ENCODE data around the gene IRX3. TPM values are rescaled to one million over a fixed set of nuclear protein-coding genes. Genes with fewer than 3 reads are reported as not detected.

The IRX3 gene
- total RNA-seq, 1 donor from 2014 or later, result 4.1 TPM

GRCh38 chr16:54270711-54271110, 15.9 kb downstream of the IRX3 start:
- Mint-ChIP-seq H3K4me1 (ENCODE audit: low read depth) (no peaks in the 10 kb centered on the region), H3K4me3 (ENCODE audit: low read depth) (no peak overlapping the region), H3K27me3 (peaks cover 8% of the 10 kb centered on the region), H3K36me3 (ENCODE audit: insufficient read depth) (no peaks in the 10 kb centered on the region), H3K27ac (no peak overlapping the region), H3K9me3 (ENCODE audit: low read depth) (no peaks in the 10 kb centered on the region)
- no peak for DNase-seq (ENCODE audit: low spot score, unreplicated experiment)
- no peak for TF ChIP-seq CTCF (IDR thresholded peaks at IDR 0.05; ENCODE audit: unreplicated experiment)

DNA sequence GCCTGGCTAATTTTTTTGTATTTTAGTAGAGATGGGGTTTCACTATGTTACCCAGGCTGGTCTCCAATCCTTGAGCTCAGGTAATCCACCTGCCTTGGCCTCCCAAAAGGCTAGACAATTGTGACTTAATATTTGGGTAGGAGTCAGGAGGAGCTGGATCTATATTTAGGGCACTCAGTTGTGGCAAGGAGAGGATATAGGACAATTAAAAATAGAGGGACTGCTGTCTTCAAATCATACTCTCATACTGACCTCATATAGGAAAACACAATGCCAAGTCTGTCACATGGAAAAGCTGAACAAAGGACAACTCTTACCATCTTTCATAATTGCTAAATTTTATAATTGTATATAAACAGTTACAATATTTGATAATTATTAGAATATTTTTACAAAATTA, 17.1 kb downstream of the IRX3 start:
- Mint-ChIP-seq H3K36me3 (ENCODE audit: insufficient read depth) (no peaks in the 10 kb centered on the region), H3K27me3 (peaks cover 10% of the 10 kb centered on the region), H3K9me3 (ENCODE audit: low read depth) (no peaks in the 10 kb centered on the region), H3K4me1 (ENCODE audit: low read depth) (no peaks in the 10 kb centered on the region), H3K27ac (peak overlapping the region; percentile 17), H3K4me3 (ENCODE audit: low read depth) (no peak overlapping the region)
- DNase-seq (ENCODE audit: low spot score, unreplicated experiment), result no peak
- no peak for TF ChIP-seq CTCF (IDR thresholded peaks at IDR 0.05; ENCODE audit: unreplicated experiment)

- Mint-ChIP-seq H3K4me3 (ENCODE audit: low read depth) (no peak overlapping the region), H3K4me1 (ENCODE audit: low read depth) (no peaks in the 10 kb centered on the region)
- DNase-seq (ENCODE audit: low spot score, unreplicated experiment), result no peak
Observed at GRCh38 chr16:54268766-54269165, 17.8 kb downstream of the IRX3 start.

GRCh38 chr16:54268340-54268739, 18.2 kb downstream of the IRX3 start:
- TF ChIP-seq CTCF (IDR thresholded peaks at IDR 0.05; ENCODE audit: unreplicated experiment), result no peak
- Mint-ChIP-seq H3K4me1 (ENCODE audit: low read depth) (no peaks in the 10 kb centered on the region), H3K9me3 (ENCODE audit: low read depth) (no peaks in the 10 kb centered on the region), H3K4me3 (ENCODE audit: low read depth) (no peak overlapping the region), H3K27ac (no peak overlapping the region), H3K27me3 (peaks cover 11% of the 10 kb centered on the region), H3K36me3 (ENCODE audit: insufficient read depth) (no peaks in the 10 kb centered on the region)
- no peak for DNase-seq (ENCODE audit: low spot score, unreplicated experiment)

More at GRCh38 chr16:54268766-54269165, 17.8 kb downstream of the IRX3 start:
- TF ChIP-seq CTCF (IDR thresholded peaks at IDR 0.05; ENCODE audit: unreplicated experiment), result no peak
- Mint-ChIP-seq H3K9me3 (ENCODE audit: low read depth) (no peaks in the 10 kb centered on the region), H3K27ac (no peak overlapping the region), H3K27me3 (peaks cover 9% of the 10 kb centered on the region), H3K36me3 (ENCODE audit: insufficient read depth) (no peaks in the 10 kb centered on the region)

DNA sequence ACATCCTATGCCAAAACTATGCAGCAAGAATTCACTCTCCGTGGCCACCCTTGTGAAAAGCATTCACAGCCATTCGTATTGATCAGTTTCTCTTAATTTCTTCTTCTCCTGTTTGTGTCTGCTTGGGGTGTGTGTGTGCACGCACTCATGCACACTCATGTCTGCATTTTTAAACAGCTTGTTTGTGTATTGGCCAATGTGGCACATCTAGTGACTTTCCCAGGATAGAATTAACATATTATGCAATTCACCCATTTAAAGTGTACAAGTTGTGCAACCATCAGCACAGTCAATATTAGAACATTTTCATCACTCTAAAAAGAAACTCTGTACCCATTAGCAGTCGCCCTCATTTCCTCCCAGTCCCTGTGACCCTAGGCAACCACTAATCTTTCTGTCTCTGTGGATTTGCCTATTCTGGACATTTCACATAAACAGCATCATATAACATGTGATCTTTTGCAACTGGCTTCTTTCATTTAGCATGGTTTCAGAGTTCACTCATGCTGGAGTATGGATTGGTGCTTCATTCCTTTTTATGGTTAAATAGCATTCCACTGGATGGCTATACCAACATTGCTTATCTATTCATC, 20.1 kb downstream of the IRX3 start:
- DNase-seq (ENCODE audit: low spot score, unreplicated experiment), result no peak
- Mint-ChIP-seq H3K27ac (no peak overlapping the region), H3K4me1 (ENCODE audit: low read depth) (no peaks in the 10 kb centered on the region), H3K9me3 (ENCODE audit: low read depth) (no peaks in the 10 kb centered on the region), H3K4me3 (ENCODE audit: low read depth) (no peak overlapping the region), H3K36me3 (ENCODE audit: insufficient read depth) (no peaks in the 10 kb centered on the region), H3K27me3 (peaks cover 11% of the 10 kb centered on the region)
- TF ChIP-seq CTCF (IDR thresholded peaks at IDR 0.05; ENCODE audit: unreplicated experiment), result no peak

Measured in progenitor cell of endocrine pancreas (in vitro differentiated cells).